OCI-LY1 (cell line): Measurements from ENCODE around the gene ARSH.

ENCODE experiments used
- H2AFZ ChIP-seq: fragments of 200-600 bp; sonication (generic), shearing (Covaris generic); 2 replicates; pipeline ENCODE4 v1.6.0; 2014; ENCODE audit warnings: antibody characterized with exemption, mild to moderate bottlenecking, low read length
- H3F3A ChIP-seq: fragments of 200-600 bp; sonication (generic), shearing (Covaris generic); 2 replicates; pipeline ENCODE4 v1.6.0; 2014; ENCODE audit warnings: mild to moderate bottlenecking, antibody characterized with exemption, low read length, moderate library complexity; ENCODE audit not compliant: insufficient read depth
- H3K27ac ChIP-seq: fragments of 200-600 bp; sonication (generic); 2 replicates; pipeline ENCODE4 v1.5.1; 2014; ENCODE audit warnings: low read length, mixed run types, mild to moderate bottlenecking, low read depth; ENCODE audit not compliant: poor library complexity, severe bottlenecking
- H3K27me3 ChIP-seq: fragments of 200-600 bp; sonication (generic); 2 replicates; pipeline ENCODE4 v1.6.0; 2014; ENCODE audit warnings: antibody characterized with exemption, mild to moderate bottlenecking, low read length, moderate library complexity; ENCODE audit not compliant: insufficient read depth
- H3K36me3 ChIP-seq: fragments of 200-600 bp; sonication (generic); 2 replicates; pipeline ENCODE4 v1.6.1; 2014; ENCODE audit warnings: mild to moderate bottlenecking, antibody characterized with exemption, low read length, moderate library complexity, mixed read lengths; ENCODE audit not compliant: insufficient read depth
- H3K4me1 ChIP-seq: fragments of 200-600 bp; sonication (generic); 2 replicates; pipeline ENCODE4 v1.5.1; 2014; ENCODE audit warnings: mild to moderate bottlenecking, low read length, moderate library complexity; ENCODE audit not compliant: insufficient read depth, severe bottlenecking
- H3K4me2 ChIP-seq: fragments of 200-600 bp; sonication (generic), shearing (Covaris generic); 2 replicates; pipeline ENCODE4 v1.6.1; 2014; ENCODE audit warnings: low read length
- H3K4me3 ChIP-seq: fragments of 200-600 bp; sonication (generic); 2 replicates; pipeline ENCODE4 v1.5.1; 2014; ENCODE audit warnings: low read length, low read depth, mild to moderate bottlenecking, mixed read lengths; ENCODE audit not compliant: poor library complexity, severe bottlenecking
- H3K79me2 ChIP-seq: fragments of 200-600 bp; shearing (Covaris generic); 2 replicates; pipeline ENCODE4 v1.6.1; 2016; ENCODE audit warnings: mixed run types, low read length, mixed read lengths; ENCODE audit not compliant: insufficient read depth
- H3K9ac ChIP-seq: fragments of 200-600 bp; sonication (generic), shearing (Covaris generic); 2 replicates; pipeline ENCODE4 v1.6.1; 2014; ENCODE audit warnings: mild to moderate bottlenecking, low read length, mixed read lengths
- H3K9me2 ChIP-seq: fragments of 200-600 bp; sonication (generic), shearing (Covaris generic); 2 replicates; pipeline ENCODE4 v1.6.1; 2014; ENCODE audit warnings: low read depth, mild to moderate bottlenecking, low read length, mixed read lengths
- H3K9me3 ChIP-seq: fragments of 200-600 bp; shearing (Covaris generic); 2 replicates; pipeline ENCODE4 v1.6.1; 2014; ENCODE audit warnings: low read length, mixed read lengths
- H4K20me1 ChIP-seq: fragments of 200-600 bp; sonication (generic), shearing (Covaris generic); 2 replicates; pipeline ENCODE4 v1.6.0; 2016; ENCODE audit warnings: mild to moderate bottlenecking, low read length; ENCODE audit not compliant: insufficient read depth
- CTCF ChIP-seq: fragments of 200-600 bp; sonication (generic), shearing (Covaris generic); IDR thresholded peaks from 2 replicates; pipeline ENCODE4 v1.5.1; 2017; ENCODE audit warnings: mild to moderate bottlenecking, antibody characterized with exemption, low read length, moderate library complexity, mixed read lengths
- EZH2 ChIP-seq: fragments of 200-600 bp; sonication (generic), shearing (Covaris generic); IDR thresholded peaks from 2 replicates; pipeline ENCODE4 v1.8.0; 2017; ENCODE audit warnings: borderline replicate concordance, mixed run types, mild to moderate bottlenecking, antibody characterized with exemption, low read length, moderate library complexity, mixed read lengths

Gene ARSH

GRCh38 chrX:2984342-2984741 lies 22.0 kb upstream of the ARSH start:
- Histone ChIP-seq H3K9me2 (no peaks in the 10 kb centered on the region), H3K36me3 (no peaks in the 10 kb centered on the region), H3K27me3 (no peaks in the 10 kb centered on the region), H3K4me2 (no peak overlapping the region), H3K27ac (no peak overlapping the region), H3F3A (no peaks in the 10 kb centered on the region), H2AFZ (no peak overlapping the region), H4K20me1 (no peaks in the 10 kb centered on the region), H3K79me2 (no peaks in the 10 kb centered on the region), H3K4me1 (no peaks in the 10 kb centered on the region), H3K9me3 (no peaks in the 10 kb centered on the region), H3K9ac (no peak overlapping the region), H3K4me3 (no peak overlapping the region)
- no peak for TF ChIP-seq EZH2
- TF ChIP-seq CTCF: no peak

GRCh38 chrX:2989565-2989964 lies 16.8 kb upstream of the ARSH start:
- Histone ChIP-seq H3K4me2 (no peak overlapping the region), H3K4me1 (no peaks in the 10 kb centered on the region), H3K9me2 (no peaks in the 10 kb centered on the region), H3K27ac (no peak overlapping the region), H3K27me3 (no peaks in the 10 kb centered on the region), H3F3A (no peaks in the 10 kb centered on the region), H3K4me3 (no peak overlapping the region), H3K9me3 (no peaks in the 10 kb centered on the region), H3K79me2 (no peaks in the 10 kb centered on the region), H2AFZ (no peak overlapping the region), H4K20me1 (no peaks in the 10 kb centered on the region), H3K36me3 (no peaks in the 10 kb centered on the region), H3K9ac (no peak overlapping the region)
- TF ChIP-seq CTCF (no peak), EZH2 (no peak)

- Histone ChIP-seq H2AFZ (no peak overlapping the region), H3K9me2 (no peaks in the 10 kb centered on the region), H3K27ac (no peak overlapping the region), H3K9ac (no peak overlapping the region), H4K20me1 (no peaks in the 10 kb centered on the region), H3K9me3 (no peaks in the 10 kb centered on the region), H3K79me2 (no peaks in the 10 kb centered on the region), H3K4me1 (no peaks in the 10 kb centered on the region), H3K36me3 (no peaks in the 10 kb centered on the region), H3K4me2 (no peak overlapping the region), H3K4me3 (no peak overlapping the region), H3F3A (no peaks in the 10 kb centered on the region), H3K27me3 (no peaks in the 10 kb centered on the region)
- no peak for TF ChIP-seq EZH2
Measured at GRCh38 chrX:3010532-3010931, 4.2 kb downstream of the ARSH start.

GRCh38 chrX:3017492-3017891 lies 11.1 kb downstream of the ARSH start:
- no peaks in the 10 kb centered on the region for H3K4me1 ChIP-seq
- no peaks in the 10 kb centered on the region for H4K20me1 ChIP-seq
- H3K4me2 ChIP-seq: no peak overlapping the region
- no peak overlapping the region for H3K4me3 ChIP-seq
- no peak for TF ChIP-seq EZH2
- TF ChIP-seq CTCF: no peak
- H3F3A ChIP-seq: no peaks in the 10 kb centered on the region
- no peak overlapping the region for H3K9ac ChIP-seq
- no peaks in the 10 kb centered on the region for H3K9me2 ChIP-seq
- H3K27ac ChIP-seq: no peak overlapping the region
- H3K36me3 ChIP-seq: no peaks in the 10 kb centered on the region
- H2AFZ ChIP-seq: no peak overlapping the region
- H3K9me3 ChIP-seq: no peaks in the 10 kb centered on the region
- no peaks in the 10 kb centered on the region for H3K27me3 ChIP-seq
- no peaks in the 10 kb centered on the region for H3K79me2 ChIP-seq
